ENCODE results near the gene EFCAB7. TPM values are rescaled to one million over a fixed set of nuclear protein-coding genes. Genes with fewer than 3 reads are reported as not detected.

The EFCAB7 gene, protein sequence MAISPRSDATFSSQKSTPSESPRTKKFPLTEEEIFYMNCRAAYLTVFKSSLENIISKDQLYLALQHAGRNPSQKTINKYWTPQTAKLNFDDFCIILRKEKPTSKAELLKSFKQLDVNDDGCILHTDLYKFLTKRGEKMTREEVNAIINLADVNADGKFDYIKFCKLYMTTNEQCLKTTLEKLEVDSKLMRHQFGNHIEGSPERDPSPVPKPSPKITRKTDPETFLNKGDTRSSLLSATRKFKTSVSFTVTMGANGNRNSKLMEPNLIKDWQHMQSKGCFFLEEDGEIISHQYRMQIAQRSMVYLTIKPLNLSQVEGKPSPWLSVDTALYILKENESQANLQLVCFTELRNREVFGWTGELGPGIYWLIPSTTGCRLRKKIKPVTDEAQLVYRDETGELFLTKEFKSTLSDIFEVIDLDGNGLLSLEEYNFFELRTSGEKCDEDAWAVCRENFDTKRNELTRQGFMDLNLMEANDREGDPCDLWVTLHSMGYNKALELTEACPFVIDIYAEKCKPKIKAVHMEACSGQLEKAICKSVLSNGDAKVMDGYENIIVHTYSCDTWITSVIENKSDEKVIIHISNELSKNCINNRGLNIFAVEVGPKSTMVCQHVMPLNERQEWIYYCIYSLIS
- 12.5 TPM for total RNA-seq (ENCODE audit: insufficient read depth, low replicate concordance)

DNA sequence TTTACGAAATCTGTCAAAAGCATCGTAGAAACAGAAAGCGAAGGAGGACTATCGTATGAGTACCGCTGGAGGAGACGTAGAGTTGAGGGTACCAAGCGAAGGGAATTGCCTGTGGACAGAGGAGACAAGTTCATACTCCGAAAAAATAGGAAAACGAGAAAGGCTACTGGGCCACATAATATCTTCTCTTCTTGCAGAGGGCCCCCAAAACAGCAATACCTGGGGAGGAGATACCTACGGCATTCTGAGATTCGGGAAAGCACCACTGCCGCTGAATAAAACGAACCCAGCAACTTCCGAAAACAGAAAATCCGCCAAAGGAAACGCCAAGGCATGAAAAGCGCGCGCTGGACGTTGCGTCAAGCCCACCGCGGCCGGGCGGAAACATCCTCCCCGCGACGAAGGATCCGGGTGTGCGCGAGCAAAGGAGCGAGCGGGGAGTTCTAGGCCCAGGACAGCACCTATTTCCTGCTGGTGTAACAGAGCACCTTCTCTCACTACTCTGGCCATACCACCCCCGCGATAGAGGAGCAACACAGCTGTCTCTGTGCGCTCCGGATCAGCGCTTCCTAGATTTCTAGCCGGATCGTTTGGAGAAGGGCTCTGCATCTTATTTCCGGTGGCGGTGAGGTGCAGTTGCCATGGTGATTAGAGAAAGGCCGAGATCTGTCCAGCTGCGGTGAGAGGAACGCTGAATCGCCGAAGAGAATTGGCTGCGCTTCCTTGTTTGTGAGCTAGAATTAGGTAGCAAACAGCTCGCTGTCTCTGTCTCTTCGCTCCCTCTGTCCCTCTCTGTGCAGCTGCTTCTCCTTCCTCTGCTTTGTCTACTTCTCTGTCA, at the start of gene EFCAB7, which contains the start of gene ITGB3BP:
EFCAB7 (plus strand) TSS at position 635 of the 838 bp plus-strand sequence. CDS start 2,048 bp downstream, outside the sequence.
ITGB3BP (minus strand) TSS at position 335 of the 838 bp plus-strand sequence; CDS start at position 243, 92 bp downstream.
- DNase-seq (ENCODE audit: low spot score): peak; percentile 96

DNA sequence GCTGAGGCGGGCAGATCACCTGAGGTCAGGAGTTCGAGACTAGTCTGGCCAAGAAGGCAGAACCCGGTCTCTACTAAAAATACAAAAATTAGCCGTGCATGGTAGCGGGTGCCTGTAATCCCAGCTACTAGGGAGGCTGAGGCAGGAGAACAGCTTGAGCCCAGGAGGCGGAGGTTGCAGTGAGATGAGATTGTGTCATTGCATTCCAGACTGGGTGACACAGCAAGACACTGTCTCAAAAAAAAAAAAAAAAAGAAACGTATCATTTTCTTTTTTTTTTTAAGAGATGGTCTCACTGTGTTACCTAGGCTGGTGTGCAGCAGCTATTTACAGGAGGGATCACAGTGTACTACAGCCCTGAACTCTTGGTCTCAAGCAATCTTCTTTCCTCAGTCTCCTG, 47.6 kb upstream of the EFCAB7 start:
- DNase-seq (ENCODE audit: low spot score): no peak

DNA sequence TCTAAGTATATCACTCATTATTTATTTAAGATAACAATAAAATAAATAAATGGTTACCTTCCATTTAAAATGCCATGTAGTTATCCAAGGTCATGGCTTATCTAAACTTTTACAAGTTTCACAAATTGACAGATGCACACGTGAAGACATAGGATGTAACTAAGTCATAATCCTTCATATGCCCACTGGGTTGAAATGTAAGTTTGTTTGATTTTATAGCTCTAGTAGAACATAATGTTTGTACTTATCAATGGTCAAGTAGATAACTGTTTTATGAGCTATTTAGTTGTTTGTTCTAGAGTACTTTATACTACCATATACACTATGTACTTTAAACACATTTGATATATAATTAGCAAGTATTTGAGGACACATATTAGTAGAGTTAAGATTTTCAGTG, 43.3 kb upstream of the EFCAB7 start:
- DNase-seq (ENCODE audit: low spot score): no peak

DNA sequence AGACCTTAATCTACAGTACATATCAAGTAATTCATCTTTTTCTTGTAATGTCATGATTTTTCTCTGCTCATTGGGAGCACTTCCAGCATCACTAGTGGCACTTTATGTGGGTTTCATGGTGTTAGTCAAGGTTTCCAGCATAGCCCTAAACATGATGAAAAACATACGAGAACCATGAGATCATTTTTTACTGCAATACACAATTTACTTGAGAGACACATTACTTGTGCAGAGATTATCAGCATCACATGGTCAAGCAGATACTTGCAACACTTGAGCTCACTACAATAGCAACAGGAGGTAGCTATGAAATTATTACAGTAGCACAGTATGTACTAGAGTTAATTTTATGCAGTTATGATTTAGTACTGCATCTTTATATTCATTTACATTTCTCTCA, 36.7 kb upstream of the EFCAB7 start:
- no peak for DNase-seq (ENCODE audit: low spot score)

DNA sequence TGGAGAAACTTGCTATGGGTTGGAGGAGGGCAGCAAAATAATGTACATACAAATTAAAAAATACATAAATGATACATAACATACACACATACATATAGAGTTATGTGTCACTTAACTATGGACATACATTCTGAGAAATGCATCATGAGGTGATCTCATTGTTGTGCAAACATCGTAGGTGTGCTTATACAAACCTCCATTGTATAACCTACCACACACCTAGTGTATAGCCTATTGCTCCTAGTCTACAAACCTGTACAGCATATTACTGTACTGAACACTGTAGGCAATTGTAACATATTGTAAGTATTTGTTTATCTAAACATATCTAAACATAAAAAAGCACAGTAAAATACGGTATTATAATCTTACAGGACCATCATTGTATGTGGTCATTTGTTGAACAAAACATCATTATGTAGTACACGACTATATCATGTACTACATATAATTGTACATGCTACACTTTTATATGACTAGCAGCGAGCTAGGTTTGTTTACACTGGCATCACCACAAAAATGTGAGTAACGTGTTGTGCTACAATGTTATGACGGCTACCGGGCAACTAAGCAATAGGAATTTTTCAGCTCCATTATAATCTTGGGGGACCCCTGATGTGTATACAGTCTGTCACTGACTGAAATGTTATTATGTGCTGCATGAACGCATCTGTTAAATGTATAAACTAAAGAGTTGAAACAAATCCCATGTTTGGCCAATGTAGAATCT, 35.8 kb upstream of the EFCAB7 start:
- DNase-seq (ENCODE audit: low spot score): no peak

DNA sequence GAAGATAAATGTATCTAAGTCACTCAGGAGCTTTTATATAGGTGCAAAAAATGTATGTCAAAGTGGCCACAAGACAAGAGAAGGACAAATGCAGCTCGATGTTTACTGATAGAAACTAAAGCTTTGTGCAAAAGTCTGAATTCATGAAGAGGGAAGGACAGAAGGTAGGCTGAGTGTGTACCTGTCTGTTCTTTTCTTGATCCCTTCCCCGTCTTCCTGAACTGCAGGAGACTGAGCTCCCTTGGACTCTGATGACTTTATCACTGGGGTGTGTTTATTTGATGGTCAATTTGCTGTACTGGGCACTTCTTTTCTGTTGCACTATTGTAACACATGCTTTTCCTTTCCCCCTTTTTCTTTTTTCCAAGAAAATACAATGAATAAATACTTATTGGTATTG, 25.7 kb upstream of the EFCAB7 start:
- DNase-seq (ENCODE audit: low spot score): no peak

DNA sequence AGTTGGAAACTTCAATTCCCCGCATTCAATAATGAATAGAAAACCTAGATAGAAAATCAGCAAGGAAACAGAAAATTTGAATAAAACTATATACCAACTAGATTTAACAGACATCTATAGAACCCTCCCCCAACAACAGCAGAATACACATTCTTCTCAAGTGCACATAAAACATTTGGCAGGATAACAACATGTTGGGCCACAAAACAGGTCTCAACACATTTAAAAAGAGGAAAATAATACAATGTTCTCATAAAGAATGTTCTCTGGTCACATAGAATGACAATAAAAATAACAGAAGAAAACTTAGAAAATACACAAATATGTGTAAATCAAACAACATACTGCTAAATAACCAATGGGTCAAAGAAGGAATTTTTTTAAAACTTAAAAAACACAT, 25.2 kb upstream of the EFCAB7 start:
- no peak for DNase-seq (ENCODE audit: low spot score)

DNA sequence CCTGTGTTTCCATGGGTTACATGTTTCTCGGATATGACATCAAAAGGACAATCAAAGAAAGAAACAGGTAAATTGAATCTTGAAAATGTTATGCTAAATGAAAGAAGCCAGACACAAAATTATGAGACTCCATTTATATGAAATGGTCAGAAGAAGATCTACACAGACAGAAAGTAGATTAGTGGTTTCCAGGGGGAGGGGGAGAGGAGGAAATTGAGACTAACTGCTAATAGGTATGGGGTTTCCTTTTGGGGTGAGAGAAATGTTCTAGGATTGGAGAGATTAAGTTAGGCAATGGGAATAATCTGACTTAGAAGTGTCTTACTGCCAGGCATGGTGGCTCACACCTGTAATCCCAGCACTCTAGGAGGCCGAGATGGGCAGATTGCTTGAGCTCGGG, 22.1 kb upstream of the EFCAB7 start:
- DNase-seq (ENCODE audit: low spot score): no peak

DNA sequence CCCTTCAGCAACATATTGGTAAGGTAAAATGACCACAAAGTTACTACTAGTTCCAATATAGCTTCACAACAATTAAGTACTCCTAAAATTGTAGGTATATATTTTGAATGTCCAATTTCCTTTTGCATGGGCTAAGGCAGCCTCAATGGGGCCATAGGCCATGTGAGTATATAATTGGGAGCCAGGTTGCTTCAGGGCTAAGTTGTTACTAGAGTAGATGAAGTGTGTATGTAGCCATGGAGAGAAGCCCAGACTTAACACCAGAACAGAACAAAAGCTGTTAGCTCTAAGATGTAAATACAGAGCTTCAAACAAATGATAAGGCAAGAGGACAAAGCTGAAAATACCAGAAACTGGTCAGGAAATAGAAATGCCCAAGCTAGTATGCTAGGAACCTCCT, 16.5 kb upstream of the EFCAB7 start:
- no peak for DNase-seq (ENCODE audit: low spot score)

DNA sequence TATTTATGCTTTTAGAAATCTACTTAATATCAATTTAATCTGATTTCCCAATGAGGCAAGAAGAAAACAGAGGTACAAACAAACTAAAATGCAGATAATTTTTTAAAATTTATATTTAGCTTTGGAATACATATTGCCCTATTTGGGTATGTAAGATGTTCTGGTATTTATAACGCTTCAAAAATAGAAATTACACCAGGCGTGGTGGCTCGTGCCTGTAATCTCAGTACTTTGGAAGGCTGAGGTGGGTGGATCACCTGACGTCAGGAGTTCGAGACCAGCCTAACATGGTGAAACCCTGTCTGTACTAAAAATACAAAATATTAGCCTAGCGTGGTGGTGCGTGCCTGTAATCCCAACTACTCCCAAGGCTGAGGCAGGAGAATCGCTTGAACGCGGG, 13.6 kb upstream of the EFCAB7 start:
- DNase-seq (ENCODE audit: low spot score): no peak

DNA sequence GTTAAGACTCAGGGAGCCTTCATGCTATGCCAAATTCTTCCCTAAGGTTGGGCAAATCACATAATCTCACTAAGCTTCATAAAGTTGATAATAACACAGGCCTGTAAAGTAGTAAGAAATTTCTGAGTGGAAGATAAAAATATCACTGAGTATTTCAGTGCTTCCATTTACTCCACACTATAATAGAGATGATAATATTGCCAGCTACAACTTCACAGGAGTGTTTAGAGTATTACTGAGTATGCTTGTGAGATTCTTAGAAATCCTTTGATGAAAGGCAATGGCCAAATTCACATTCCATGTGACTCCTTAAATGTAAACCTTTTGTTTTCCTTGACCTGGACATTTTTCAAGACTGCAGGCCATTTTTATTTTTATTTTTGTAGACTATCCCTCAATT, 10.7 kb upstream of the EFCAB7 start:
- DNase-seq (ENCODE audit: low spot score): peak; percentile 13

DNA sequence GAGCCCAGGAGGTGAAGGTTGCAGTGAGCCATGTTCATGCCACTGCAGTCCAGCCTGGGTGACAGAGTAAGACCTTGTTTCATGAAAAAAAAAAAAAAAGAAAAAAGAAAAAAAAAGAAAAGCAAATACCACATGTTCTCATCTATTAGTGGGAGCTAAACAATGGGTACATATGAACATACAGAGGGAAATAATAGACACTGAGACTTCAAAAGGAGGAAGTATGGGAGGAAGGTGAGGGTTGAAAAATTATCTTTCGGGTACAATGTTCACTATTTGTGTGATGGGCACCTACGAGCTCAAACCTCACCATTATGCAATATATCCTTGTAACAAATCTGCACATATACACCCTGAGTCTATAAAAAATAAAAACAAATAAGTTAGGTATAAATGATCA, 6.7 kb upstream of the EFCAB7 start:
- DNase-seq (ENCODE audit: low spot score): no peak

DNA sequence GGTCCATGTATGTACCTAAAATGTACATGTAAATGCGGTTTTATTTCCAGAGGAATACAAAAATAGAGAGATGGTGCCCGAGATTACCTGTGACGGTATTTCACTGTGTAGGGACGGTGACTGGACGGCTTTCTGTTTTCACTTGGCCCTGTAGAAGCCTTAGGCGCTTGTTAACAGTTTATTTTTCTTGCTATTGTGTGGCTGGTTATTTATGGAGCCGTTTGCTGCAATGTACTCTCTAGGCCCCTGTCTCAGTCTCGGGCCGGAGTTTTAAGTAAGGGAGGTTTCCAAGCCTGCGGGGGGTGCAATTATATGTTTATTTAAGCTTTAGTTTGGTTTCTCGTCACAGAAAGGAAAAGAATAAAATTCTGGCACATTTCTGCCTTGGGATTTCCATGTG, 413 bp downstream of the EFCAB7 start:
- no peak for DNase-seq (ENCODE audit: low spot score)

DNA sequence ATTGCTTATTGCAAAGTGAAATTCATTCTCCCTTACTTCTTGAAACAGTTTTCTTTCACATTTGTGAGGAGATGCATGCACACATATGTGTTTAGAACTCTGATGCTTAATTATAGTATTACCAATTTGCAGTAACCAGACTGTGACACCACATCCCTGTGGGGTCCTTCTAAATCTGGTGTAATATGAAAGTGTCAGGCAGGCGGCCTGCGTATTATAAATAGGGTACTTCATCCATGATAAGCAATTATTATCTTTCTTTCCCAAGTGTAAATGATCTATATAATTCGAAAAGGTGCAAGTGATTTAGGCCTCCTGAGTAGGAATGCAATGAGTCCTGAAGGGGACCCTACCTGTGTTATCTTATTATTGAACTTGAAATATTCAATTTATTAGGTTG, 876 bp downstream of the EFCAB7 start:
- no peak for DNase-seq (ENCODE audit: low spot score)

DNA sequence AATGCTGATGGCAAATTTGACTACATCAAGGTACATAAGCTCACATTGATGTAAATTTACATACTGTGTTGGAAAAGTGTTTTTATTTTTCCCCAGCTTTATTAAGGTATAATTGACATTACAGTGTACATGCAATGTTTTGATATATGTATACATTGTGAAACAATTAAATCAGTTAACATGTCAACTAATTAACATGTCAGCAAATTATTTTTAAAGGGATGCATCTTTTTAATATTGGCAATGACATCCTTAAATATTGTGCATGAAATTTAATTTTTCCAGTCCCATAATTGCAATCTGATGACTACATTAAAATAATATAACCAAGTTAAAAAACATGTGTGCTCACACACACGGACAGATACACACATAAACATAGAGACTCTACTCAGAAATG, 9.4 kb downstream of the EFCAB7 start:
- DNase-seq (ENCODE audit: low spot score): no peak

DNA sequence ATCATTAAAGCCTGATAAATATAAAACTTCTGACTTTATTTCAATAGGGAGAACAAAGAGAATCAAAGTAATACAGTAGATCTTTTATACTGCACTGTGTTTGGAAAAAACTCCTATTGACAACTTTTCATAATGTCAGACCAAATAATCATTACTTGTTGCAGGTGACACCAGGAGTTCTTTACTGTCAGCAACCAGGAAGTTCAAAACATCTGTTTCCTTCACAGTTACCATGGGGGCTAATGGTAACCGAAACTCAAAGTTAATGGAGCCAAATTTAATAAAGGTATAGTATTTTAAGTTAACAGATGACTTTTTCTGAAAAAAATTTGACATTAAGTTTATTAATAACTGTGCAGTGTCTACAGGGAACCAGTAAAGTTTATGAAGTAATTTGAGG, 10.6 kb downstream of the EFCAB7 start:
- DNase-seq (ENCODE audit: low spot score): no peak

DNA sequence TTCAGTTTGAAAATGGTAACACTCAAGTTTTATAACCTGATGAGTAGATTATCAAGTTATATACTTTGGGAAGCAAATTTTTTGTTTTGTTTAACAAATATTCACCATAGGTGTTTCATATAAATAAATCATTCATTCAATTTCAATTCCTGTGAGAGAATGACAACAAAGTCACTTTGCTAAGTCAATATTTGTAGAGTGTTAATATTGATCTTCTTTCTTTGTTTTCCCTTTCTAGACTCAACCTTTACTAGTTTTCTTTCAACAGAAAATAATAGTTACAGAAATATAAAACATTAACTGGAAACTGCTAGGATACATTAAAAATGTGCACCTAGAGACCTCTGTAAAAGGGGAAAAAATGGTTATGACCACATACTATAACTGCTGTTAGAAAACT, 11.1 kb downstream of the EFCAB7 start:
- DNase-seq (ENCODE audit: low spot score): no peak

DNA sequence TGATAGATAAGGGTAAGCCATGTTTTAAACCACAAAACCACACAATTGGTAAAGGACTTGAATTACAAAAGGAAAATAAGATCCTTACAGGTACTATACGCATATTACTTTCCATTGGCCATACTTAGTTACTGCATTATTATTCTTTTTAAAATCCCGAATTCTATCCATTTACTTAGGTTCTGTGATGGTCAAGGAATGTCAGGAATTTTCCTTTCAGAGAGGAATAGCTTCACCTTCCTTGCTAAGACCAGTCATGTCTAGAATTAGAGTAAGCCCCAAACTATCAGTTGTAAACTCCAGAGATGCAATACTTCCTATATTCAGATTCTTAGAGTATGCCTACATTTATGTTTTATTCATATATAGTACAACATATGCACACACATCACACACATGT, 13.7 kb downstream of the EFCAB7 start:
- no peak for DNase-seq (ENCODE audit: low spot score)

DNA sequence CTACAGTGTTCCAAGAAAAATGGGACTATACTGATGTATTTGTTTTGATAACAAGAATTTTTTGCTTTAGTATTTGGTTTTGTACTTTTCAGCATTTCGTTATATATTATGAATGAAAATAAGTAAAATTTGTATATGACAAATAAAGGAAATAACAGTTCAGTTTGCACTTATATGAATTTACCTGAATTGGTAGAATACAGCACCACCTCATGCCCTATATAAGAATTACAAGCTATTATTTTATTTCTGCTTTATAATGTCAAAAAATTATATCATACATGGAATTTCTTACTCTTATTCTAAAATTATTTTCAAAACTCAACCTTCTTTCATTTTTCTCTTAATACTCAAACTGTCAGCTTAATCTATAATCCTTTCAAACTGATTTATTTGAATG, 14.6 kb downstream of the EFCAB7 start:
- no peak for DNase-seq (ENCODE audit: low spot score)

DNA sequence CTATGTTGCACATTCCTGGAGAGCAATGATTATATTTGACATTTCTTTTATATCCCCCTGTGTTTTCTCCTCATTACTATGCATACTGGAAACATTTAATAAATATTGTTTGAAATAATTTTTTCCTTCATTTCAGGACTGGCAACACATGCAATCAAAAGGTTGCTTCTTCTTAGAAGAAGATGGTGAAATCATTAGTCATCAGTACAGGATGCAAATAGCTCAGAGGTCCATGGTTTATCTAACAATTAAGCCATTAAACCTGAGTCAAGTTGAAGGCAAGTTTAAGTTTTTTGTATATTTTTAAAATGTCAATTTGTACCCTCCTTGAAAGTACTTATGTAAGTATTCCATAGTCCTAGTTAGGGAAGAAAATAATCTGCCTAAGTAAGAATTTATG, 22.5 kb downstream of the EFCAB7 start:
- DNase-seq (ENCODE audit: low spot score): no peak

DNA sequence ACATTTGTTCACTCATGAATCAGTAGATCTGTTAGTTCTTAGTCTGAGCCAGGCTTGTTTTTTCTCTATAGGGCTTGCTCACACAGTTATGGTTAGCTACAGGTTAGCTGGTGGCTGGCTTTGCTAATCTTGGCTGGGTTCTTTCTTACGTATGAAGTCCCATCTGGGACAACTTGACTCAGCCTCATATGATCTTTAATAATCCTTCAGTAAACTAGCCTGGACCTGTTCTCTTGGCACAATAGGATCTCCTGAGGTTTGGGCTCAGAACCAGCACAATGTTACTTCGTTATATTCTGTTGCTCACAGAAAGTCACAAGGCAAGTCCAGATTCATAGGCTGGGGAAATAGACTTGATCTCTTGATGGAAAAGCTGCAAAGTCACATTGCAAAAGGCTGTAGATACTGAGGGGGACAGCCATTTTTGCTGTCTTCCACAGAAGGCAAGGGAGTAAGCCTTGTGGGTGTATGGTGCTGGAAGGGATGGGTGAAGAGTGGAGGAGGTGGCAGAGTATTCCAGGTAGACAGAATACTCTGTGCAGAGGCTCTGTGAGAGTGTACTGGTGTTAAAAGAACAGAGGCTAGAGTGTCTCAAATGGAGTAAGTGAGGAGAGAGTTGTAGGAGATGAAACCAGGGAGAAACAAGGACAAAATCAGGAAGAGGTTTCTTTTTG, 24.4 kb downstream of the EFCAB7 start:
- DNase-seq (ENCODE audit: low spot score): no peak
